ENCODE results near the gene RAB15. TPM values are rescaled to one million over a fixed set of nuclear protein-coding genes. Genes with fewer than 3 reads are reported as not detected.

The RAB15 gene
- total RNA-seq, 2 experiments from 2014 or later: 3.4 TPM

DNA sequence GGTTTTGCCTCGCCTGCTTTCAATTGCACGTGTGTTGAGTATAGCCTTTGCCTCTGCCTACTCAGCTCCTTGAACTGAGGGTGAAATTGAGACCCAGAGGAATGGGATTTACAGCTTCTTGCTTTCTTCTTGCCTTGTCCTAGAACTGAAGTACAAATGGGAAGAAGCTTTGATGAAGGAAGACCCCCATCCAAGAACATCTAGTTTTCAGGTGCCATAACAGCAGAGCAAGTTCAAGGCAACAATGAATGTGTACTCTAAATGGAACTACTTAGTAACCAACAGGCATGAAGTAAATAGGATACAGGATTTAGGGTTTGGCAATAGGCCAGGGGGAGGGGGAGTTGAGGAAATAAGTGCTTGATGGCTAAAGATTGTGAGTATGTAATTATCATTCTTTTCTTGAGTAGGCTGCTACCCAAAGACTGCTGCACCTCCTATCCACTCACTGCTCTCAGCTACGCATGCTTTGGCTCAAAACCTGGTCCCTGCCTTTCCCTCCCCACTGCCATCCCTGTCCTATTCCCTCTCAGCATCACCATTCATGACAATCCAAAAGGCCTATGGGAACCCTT is 31.7 kb downstream of the RAB15 start:
- H3K4me3 Mint-ChIP-seq: no peak overlapping the region
- no peaks in the 10 kb centered on the region for H3K9me3 Mint-ChIP-seq
- H3K4me1 Mint-ChIP-seq: peaks cover 55% of the 10 kb centered on the region
- H3K27me3 Mint-ChIP-seq: no peaks in the 10 kb centered on the region
- H3K27ac Mint-ChIP-seq: no peak overlapping the region
- DNase-seq: no peak
- H3K36me3 Mint-ChIP-seq: peaks cover 22% of the 10 kb centered on the region

DNA sequence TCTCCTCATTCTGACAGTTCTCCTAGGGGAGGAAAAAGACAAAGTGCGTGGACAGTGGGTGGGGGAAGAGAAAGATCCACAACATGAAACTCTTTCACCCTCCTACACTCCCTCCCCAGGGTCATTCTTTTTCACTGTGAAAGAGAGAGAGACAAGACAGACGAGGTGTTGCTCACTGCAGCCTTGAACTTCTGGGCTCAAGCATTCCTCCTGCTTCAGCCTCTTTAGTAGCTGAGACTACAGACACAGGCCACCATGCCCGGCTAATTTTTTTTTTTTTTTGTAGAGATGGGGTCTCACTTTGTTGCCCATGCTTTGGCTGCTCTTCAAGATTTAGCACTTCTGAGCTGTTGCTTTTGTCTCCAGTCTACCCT is 32.3 kb downstream of the RAB15 start:
- no peak overlapping the region for H3K4me3 Mint-ChIP-seq
- no peak overlapping the region for H3K27ac Mint-ChIP-seq
- no peaks in the 10 kb centered on the region for H3K9me3 Mint-ChIP-seq

DNA sequence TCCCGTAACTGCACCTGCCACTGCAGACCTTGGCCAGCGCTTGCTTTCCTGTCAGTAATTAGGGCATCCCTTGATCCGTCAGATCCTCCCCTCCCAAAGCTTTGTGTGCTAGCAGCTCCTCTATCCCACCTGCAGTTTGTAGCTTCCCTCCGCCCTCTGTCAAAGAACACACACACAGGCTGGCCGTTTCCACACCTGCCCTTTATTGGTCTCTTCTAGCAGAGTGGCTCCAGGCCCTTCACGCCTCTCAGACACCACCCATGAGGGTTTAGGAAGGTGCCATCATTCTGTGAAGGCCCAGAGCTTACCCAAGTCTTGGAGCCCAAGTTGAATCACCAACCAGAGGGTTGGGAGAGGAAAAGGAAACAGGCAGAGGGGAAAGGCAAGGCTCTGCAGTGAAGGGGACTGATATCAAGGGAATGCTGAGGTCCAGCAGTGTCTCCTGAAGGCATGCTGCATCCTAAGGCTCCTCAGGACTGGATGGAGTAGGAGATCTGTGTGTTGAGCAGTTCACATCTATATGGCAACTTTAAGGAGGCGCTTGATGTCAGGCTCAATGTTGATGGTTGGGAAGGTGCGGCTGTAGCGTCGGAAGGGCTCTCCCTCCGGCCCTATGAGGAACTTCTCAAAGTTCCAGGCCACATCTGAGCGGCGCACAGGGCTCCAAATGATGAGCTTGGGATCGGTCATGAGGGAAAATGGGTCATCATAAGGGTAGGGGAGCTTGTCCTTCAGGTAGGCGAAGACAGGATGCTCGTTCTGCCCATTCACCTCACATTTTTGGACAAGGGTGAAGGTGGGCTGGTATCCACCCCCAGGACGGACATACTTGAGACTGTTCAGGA is 32.9 kb downstream of the RAB15 start:
- H3K27me3 Mint-ChIP-seq: no peaks in the 10 kb centered on the region
- H3K4me3 Mint-ChIP-seq: no peak overlapping the region
- peaks cover 21% of the 10 kb centered on the region for H3K36me3 Mint-ChIP-seq
- DNase-seq: no peak
- H3K27ac Mint-ChIP-seq: peak overlapping the region; percentile 11
- H3K9me3 Mint-ChIP-seq: no peaks in the 10 kb centered on the region
- peaks cover 59% of the 10 kb centered on the region for H3K4me1 Mint-ChIP-seq

More for the DNA sequence above, 32.3 kb downstream of the RAB15 start:
- DNase-seq: no peak
- Mint-ChIP-seq H3K4me1 (peaks cover 58% of the 10 kb centered on the region), H3K27me3 (no peaks in the 10 kb centered on the region), H3K36me3 (peaks cover 19% of the 10 kb centered on the region)

DNA sequence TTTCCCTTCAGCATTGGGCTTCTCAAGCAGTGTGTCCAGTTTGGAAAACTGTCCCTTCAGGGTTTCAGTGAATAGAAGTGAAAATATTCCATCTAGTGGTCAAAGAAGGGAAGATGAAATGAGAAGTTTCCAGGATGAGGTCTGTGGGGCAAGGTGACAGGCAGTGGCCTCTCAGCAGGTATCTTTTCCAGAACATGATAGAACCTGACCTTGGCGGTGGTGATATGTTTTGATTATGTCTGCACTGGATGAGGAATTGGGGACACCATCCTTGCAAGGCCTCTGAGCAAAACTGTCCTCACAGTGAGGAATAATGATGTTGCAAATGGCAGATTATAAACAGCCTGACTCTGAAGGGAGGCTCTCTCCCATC is 34.3 kb downstream of the RAB15 start:
- no peaks in the 10 kb centered on the region for H3K27me3 Mint-ChIP-seq
- peaks cover 48% of the 10 kb centered on the region for H3K4me1 Mint-ChIP-seq
- no peak overlapping the region for H3K4me3 Mint-ChIP-seq
- no peak for DNase-seq
- peaks cover 26% of the 10 kb centered on the region for H3K36me3 Mint-ChIP-seq
- H3K9me3 Mint-ChIP-seq: no peaks in the 10 kb centered on the region
- H3K27ac Mint-ChIP-seq: peak overlapping the region; percentile 3

DNA sequence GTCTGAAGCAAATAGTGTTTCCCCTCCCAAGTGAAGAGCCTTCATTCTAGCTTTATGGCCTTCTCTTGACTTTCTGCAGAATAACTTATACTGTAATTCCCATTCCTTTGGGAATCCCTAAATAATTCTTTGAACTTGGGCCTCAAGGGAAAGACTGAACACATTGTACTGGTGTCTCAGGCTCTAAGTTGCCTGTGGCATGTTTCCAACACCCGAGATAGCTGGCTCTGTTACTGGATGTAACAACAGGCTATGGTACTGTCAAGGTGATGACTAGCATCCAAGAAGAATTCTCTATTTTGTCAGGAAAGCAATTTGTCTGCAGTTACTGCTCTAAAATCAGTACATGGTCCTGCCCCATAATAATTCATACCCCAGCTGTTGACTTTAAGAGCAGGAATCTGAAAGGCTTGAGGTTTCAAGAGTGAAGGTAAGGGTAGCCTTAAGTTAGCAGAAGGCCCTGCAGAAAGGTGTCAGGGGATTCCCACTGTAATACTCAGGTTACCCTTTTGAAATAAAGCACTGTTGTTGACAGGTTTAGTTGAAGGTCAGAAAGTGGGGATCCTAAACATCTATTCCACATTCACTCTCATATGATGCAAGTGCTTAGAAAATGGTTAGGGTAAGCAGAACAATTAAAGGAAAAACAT is 34.8 kb downstream of the RAB15 start:
- H3K4me1 Mint-ChIP-seq: peaks cover 47% of the 10 kb centered on the region
- H3K27me3 Mint-ChIP-seq: no peaks in the 10 kb centered on the region
- no peak overlapping the region for H3K4me3 Mint-ChIP-seq
- peaks cover 29% of the 10 kb centered on the region for H3K36me3 Mint-ChIP-seq
- no peak for DNase-seq
- peak overlapping the region; percentile 3 for H3K27ac Mint-ChIP-seq
- H3K9me3 Mint-ChIP-seq: no peaks in the 10 kb centered on the region

DNA sequence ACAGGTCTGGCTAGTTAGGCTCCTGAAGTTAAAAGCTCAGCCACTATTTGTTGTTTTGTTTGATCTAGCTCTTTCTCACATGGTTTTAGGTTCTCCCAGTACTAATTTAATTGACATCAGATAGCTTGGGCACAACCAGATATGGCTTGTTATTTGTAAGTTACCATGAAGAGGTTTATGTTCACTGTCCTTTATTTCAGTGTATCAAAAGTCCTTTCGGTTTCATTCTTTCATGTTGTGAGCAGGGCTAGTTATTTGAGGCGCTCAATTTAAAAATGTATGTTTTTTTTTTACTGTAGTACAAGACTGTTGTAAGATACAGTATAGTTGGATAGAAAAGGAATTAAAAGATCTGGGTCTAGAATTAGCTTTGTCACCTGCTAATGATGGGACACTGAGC is 36.6 kb downstream of the RAB15 start:
- Mint-ChIP-seq H3K27ac (peak overlapping the region; percentile 34), H3K27me3 (no peaks in the 10 kb centered on the region), H3K36me3 (peaks cover 34% of the 10 kb centered on the region), H3K4me3 (no peak overlapping the region), H3K9me3 (no peaks in the 10 kb centered on the region), H3K4me1 (peaks cover 54% of the 10 kb centered on the region)
- no peak for DNase-seq

DNA sequence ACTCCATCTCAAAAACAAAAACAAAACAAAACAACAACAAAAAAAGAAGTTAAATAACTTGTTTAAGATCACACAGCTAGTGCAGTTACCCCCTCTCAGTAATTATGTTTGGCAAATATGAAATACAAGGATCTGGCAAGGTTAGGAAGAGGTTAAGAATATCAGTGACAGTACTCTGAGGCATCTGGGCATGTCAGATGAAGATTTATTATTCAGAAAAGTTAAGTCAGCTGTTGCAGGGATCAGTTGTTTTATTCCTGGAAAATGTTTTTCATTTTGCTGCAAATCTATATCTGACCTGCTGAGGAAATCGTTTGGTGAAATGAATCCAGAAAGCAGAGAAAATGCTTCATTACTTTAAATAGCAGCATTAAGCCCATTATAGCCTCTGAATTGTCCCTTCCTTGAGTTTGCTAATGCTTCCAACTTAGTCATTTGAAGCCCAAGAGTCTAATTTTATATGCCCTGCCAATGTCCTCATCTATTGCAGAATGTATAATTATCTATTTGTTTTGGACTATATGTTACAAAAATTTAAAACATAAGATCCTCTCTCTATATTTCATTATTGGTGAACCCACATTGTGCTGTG is 37.7 kb downstream of the RAB15 start:
- Mint-ChIP-seq H3K27me3 (no peaks in the 10 kb centered on the region), H3K9me3 (no peaks in the 10 kb centered on the region), H3K4me1 (peaks cover 51% of the 10 kb centered on the region), H3K4me3 (no peak overlapping the region), H3K36me3 (peaks cover 35% of the 10 kb centered on the region), H3K27ac (no peak overlapping the region)
- DNase-seq: no peak

DNA sequence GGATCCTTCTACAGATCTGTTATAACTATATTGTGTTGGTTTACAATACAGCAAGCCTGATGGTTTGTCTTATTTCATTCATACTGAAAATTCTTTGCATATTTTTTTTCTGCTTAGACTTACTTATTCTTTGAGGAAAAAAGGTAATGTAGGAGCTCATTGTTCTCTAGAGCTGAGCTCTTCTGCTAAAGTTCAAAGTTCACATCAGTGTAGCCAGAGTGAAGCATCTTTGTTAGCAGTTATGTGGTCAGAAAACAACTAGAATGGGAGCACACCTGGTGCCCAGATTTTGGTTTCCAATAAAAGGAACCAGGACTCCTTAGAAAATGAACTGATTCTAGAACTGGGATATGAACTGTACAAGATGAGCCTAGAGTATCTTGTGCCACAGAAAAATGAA is 39.9 kb downstream of the RAB15 start:
- peaks cover 39% of the 10 kb centered on the region for H3K4me1 Mint-ChIP-seq
- no peak overlapping the region for H3K4me3 Mint-ChIP-seq
- H3K27ac Mint-ChIP-seq: no peak overlapping the region
- no peaks in the 10 kb centered on the region for H3K9me3 Mint-ChIP-seq
- no peak for DNase-seq
- no peaks in the 10 kb centered on the region for H3K27me3 Mint-ChIP-seq
- peaks cover 34% of the 10 kb centered on the region for H3K36me3 Mint-ChIP-seq

DNA sequence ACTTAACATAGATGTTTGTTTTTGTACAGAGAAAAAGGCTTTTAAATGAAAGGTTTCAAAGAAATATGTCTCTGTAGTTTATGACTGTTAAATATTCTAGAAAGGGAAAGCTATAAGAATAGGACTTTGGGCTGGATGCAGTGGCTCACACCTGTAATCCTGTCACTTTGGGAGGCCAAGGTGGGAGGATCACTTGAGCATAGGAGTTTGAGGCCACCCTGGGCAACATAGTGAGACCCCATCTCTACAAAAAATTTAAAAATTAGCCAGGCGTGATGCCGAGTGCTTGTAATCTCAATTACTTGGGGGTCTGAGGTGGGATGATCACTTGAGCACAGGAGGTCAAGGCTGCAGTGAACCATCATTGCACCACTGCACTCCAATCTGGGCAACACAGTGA is 41.0 kb downstream of the RAB15 start:
- Mint-ChIP-seq H3K36me3 (peaks cover 38% of the 10 kb centered on the region), H3K27ac (no peak overlapping the region), H3K27me3 (no peaks in the 10 kb centered on the region), H3K4me3 (no peak overlapping the region), H3K9me3 (no peaks in the 10 kb centered on the region), H3K4me1 (peaks cover 41% of the 10 kb centered on the region)
- DNase-seq: no peak

DNA sequence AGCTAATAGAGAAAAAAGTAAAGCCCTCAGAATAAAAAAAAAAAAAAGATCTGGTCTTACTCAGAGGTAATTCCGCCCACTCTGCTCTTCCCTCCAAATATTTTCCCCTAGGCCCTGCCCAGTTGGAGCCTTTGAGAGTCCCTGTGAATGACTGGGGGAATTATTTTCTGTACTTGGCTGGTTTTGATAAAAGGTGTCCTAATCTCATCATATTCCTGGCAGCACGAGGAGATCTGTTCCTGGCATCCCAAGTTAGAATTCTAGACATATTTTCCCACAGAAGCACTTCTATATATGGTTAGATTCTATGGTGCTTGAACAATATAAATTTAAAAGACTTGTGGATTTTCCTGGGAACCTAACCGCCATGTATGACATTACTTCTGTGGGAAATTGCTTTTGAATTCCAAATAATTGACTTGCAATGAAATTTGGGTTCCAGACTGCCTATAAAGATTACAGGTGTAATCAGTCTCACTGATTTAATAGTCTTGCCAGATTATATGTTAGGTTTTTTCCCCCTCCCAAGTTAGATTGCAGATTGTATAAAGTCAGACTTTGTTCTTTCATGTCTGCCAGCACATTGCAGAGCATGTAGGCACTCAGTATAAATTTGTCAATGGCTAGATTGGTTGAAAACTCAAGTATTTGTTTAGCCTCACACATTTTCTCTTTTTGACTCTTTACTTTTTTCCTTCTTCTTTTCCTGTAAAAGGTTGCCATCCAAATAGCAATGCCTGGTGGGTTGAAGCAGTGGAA is 41.9 kb downstream of the RAB15 start:
- DNase-seq: no peak
- Mint-ChIP-seq H3K9me3 (no peaks in the 10 kb centered on the region), H3K4me3 (no peak overlapping the region), H3K36me3 (peaks cover 41% of the 10 kb centered on the region), H3K4me1 (peaks cover 38% of the 10 kb centered on the region), H3K27me3 (no peaks in the 10 kb centered on the region), H3K27ac (peak overlapping the region; percentile 70)

DNA sequence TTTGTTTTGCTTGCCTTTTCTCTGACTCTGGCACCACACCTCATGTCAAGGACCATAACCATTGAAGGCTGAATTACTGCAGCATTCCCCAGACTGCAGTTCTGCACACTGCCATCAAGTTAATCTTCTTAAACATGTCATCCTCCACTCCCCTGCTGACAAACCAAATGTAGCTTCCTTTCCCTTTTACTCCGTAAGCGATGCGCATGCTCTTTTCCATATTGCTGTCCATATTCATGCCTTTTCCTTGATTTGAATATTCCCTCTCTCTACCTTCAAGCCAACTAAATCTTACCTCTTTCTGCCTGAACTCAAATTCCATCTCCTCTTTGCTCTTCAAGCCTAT is 43.1 kb downstream of the RAB15 start:
- no peak overlapping the region for H3K27ac Mint-ChIP-seq
- H3K4me3 Mint-ChIP-seq: no peak overlapping the region
- no peak for DNase-seq
- H3K9me3 Mint-ChIP-seq: no peaks in the 10 kb centered on the region
- H3K36me3 Mint-ChIP-seq: peaks cover 42% of the 10 kb centered on the region
- peaks cover 37% of the 10 kb centered on the region for H3K4me1 Mint-ChIP-seq
- H3K27me3 Mint-ChIP-seq: no peaks in the 10 kb centered on the region

DNA sequence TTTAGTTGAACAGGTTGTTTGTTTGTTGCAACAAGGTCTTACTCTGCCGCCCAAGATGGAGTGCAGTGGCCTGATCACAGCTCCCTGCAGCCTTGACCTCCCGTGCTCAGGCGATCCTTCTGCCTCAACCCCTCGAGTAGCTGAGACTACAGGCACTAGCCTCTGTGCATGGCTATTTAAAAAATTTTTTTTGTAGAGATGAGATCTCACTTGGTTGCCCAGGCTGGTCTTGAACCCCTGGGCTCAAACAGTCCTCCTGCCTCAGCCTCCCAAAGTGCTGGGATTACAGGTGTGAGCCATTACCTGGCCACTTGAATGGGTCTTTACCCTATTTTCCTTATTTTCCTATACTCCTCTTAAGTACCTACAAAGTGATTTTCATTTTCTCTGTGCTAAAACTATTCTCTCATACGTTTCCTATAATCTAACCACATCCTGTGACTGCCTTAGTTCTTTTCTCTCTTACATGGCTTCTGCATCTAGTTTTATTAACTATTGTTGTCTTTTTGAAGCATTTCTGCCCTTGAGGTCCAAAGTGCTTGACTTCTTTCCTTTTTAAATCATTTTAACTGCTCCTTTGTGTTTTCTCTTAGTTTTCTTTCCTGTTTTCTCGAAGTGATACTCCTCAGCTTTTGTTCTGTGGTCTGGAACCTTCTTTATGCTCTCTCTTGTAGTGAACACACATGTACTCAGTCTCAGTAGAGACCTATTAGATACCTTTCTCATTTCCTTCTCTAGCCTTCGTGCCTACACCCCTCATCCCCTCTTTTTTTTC is 43.7 kb downstream of the RAB15 start:
- Mint-ChIP-seq H3K27me3 (no peaks in the 10 kb centered on the region), H3K27ac (no peak overlapping the region), H3K4me3 (no peak overlapping the region), H3K9me3 (no peaks in the 10 kb centered on the region), H3K36me3 (peaks cover 45% of the 10 kb centered on the region), H3K4me1 (peaks cover 42% of the 10 kb centered on the region)
- DNase-seq: no peak

DNA sequence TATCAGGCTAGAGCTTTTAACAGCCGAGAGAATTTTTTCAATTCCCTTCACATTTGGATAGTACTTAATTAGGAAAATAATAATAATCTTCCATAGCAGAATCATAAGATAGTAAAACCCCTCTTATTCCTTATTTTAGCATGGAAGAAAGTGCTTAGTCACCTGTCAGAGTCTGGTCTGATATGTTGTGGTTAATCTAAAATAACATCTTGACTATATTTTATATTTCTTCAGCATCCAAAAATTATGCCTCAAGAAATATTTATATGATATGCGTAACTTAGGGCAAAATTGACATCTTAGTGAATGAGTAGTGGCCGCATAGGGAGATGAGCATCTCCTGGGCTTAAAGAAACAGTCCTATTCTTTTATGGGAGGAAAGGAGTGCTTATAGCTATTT is 45.1 kb downstream of the RAB15 start:
- no peaks in the 10 kb centered on the region for H3K9me3 Mint-ChIP-seq
- H3K4me1 Mint-ChIP-seq: peaks cover 39% of the 10 kb centered on the region
- H3K27me3 Mint-ChIP-seq: no peaks in the 10 kb centered on the region
- H3K27ac Mint-ChIP-seq: peak overlapping the region; percentile 43
- H3K4me3 Mint-ChIP-seq: no peak overlapping the region
- peaks cover 38% of the 10 kb centered on the region for H3K36me3 Mint-ChIP-seq
- no peak for DNase-seq

DNA sequence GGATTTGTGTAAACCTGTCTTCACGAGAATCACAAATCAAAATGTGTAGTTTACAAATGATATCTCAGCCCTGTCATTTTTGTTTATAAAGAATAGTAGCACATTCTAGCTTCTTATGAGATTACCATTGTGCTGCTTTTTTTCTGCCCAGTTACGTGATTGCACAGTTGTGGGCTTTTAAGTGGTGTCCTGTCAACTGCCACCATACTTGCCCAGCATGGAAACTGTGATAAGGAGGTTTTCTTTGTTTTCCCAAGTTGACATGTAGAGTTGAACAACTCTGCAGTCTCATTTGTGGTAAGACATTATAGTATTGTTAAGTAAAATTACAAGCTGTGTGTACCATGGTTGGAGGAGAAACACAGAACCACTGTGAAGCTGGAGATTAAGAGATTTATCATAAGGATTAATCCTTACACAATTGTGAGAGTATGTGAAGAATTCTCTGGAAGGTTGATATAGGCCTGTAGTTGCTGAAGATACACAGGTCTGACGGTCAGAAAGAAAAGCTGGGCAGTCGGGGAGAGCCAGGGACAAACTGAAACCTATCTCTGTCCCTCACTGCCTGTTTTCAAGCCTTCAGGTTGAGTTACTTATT is 45.6 kb downstream of the RAB15 start:
- H3K9me3 Mint-ChIP-seq: peaks cover 4% of the 10 kb centered on the region
- peak overlapping the region; percentile 40 for H3K27ac Mint-ChIP-seq
- no peak for DNase-seq
- no peaks in the 10 kb centered on the region for H3K27me3 Mint-ChIP-seq
- peaks cover 44% of the 10 kb centered on the region for H3K36me3 Mint-ChIP-seq
- no peak overlapping the region for H3K4me3 Mint-ChIP-seq
- peaks cover 42% of the 10 kb centered on the region for H3K4me1 Mint-ChIP-seq

All from activated naive CD8-positive, alpha-beta T cell treated with anti-CD3 and anti-CD28 coated beads for 36 hours (primary cell).